K562 (cell line): Measurements from ENCODE around the gene CFAP54. TPM values are rescaled to one million over a fixed set of nuclear protein-coding genes. Genes with fewer than 3 reads are reported as not detected.

Source experiments
- CREBBP ChIP-seq: IDR thresholded peaks from one replicate; pipeline ENCODE4 v1.6.1; 2012; ENCODE audit warnings: low read depth, mild to moderate bottlenecking, control low read depth, inconsistent platforms, low read length
- MBD2 ChIP-seq: sonication (generic); IDR thresholded peaks from 2 replicates; pipeline ENCODE4 v1.6.1; 2016; ENCODE audit warnings: low read depth, borderline replicate concordance
- POLR3A ChIP-seq: IDR thresholded peaks from 2 replicates; pipeline ENCODE4 v1.6.1; 2011; ENCODE audit warnings: borderline replicate concordance, mild to moderate bottlenecking, moderate library complexity; ENCODE audit not compliant: insufficient read length, insufficient read depth; ENCODE audit errors: extremely low read depth
- SAP30 ChIP-seq: fragments of 200-600 bp; sonication (generic); IDR thresholded peaks from 2 replicates; pipeline ENCODE4 v1.6.1; 2012; ENCODE audit warnings: borderline replicate concordance, low read depth, mild to moderate bottlenecking, moderate library complexity, low read length, control low read depth, inconsistent platforms; ENCODE audit not compliant: insufficient read depth, poor library complexity, severe bottlenecking
- TEAD4 ChIP-seq, 2 experiments: sonication (generic) in 1 of 2; formaldehyde crosslinking in 1 of 2; IDR thresholded peaks; 2 replicates each; pipeline versions ENCODE4 v1.6.1 to v1.8.0; 2012 to 2022; ENCODE audit warnings: borderline replicate concordance in 1 of 2, inconsistent platforms in 1 of 2, low read length in 1 of 2, mild to moderate bottlenecking in 1 of 2, missing genetic modification reagents in 1 of 2
- ZNF184 ChIP-seq: sonication (generic); formaldehyde crosslinking; IDR thresholded peaks from 2 replicates; pipeline ENCODE4 v1.5.0; 2020; ENCODE audit warnings: missing genetic modification reagents
- polyA plus RNA-seq, 8 experiments: library from polyadenylated mRNA; depleted of rRNA in 4 of 8; stranded (reverse) in 5 of 8; unstranded in 3 of 8; fragments of >200 nt; fragmentation: Nextera tagmentation in 2 of 8; fragmentation: Illumina TruSeq in 1 of 8; extraction: Ambion mirVana in 2 of 8; extraction: Trizol in 1 of 8; gene quantifications; 2 replicates each; pipeline versions ENCODE4 v1.2.1 to v1.2.3, GENCODE V29; 2011 to 2014; ENCODE audit warnings: inconsistent platforms in 1 of 8, missing spikeins in 1 of 8
- total RNA-seq, 7 experiments: library from RNA; depleted of rRNA in 6 of 7; stranded (reverse); fragments of >200 nt in 6 of 7; fragmentation: Illumina TruSeq in 2 of 7; extraction: Trizol in 2 of 7; gene quantifications; 2 replicates each; pipeline versions ENCODE4 v1.2.1 to v1.2.3, GENCODE V29; 2011 to 2021; ENCODE audit warnings: low replicate concordance in 1 of 7
- TF ChIP-seq, protein P1 (sequence below): fragments of 250-450 bp; sonication (Bioruptor Pico); IDR thresholded peaks from 2 replicates; pipeline ENCODE4 v1.4.0; 2020; ENCODE audit warnings: mild to moderate bottlenecking, moderate library complexity

The CFAP54 gene
- total and polyA plus RNA-seq, 9 of the 15 experiments (the other 6 are each of a cell fraction or from before 2014, with no cell fraction given) = 0.03 to 0.23 (median 0.10) TPM; not detected in 3

DNA sequence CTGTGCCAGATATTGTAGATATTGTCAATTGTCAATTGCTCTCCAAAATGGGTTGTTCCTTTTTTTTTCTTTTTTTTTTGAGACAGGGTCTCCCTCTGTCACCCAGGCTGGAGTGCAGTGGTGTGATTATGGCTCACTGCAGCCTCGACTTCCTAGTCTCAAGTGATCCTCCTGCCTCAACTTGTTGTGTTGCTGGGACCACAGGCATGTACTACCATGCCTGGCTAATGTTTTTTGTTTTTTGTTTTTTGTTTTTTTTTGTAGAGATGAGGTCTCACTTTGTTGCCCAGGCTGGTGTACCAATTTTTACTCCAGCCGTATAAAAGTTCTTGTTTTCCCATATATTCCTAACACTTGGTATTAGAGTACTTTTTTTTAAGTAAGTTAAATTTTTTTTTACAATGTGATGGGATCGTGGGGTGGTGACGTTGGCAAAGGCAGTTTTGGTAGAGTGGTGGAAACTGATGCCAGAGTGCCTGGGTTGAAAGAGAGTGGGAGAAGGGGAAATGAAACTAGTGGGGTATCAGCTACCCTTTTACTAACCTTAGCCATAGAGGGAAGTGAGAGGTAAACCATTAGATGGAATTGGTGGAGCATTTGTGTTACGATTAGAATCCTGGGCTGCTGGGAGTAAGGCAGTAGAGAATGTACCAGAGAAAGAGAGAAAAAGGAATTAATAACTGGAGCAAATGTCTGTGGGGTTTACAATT, 33.0 kb upstream of the CFAP54 start (continued):
- no peak for TF ChIP-seq ZNF184 (CRISPR knock-in tag)
- no peak for TF ChIP-seq TEAD4 (IDR thresholded peaks at IDR 0.05; ENCODE audit: low read length)
- no peak for TF ChIP-seq TEAD4 (CRISPR knock-in tag; IDR thresholded peaks at IDR 0.05; ENCODE audit: borderline replicate concordance)
- TF ChIP-seq SAP30 = no peak
- TF ChIP-seq, protein P1, sequence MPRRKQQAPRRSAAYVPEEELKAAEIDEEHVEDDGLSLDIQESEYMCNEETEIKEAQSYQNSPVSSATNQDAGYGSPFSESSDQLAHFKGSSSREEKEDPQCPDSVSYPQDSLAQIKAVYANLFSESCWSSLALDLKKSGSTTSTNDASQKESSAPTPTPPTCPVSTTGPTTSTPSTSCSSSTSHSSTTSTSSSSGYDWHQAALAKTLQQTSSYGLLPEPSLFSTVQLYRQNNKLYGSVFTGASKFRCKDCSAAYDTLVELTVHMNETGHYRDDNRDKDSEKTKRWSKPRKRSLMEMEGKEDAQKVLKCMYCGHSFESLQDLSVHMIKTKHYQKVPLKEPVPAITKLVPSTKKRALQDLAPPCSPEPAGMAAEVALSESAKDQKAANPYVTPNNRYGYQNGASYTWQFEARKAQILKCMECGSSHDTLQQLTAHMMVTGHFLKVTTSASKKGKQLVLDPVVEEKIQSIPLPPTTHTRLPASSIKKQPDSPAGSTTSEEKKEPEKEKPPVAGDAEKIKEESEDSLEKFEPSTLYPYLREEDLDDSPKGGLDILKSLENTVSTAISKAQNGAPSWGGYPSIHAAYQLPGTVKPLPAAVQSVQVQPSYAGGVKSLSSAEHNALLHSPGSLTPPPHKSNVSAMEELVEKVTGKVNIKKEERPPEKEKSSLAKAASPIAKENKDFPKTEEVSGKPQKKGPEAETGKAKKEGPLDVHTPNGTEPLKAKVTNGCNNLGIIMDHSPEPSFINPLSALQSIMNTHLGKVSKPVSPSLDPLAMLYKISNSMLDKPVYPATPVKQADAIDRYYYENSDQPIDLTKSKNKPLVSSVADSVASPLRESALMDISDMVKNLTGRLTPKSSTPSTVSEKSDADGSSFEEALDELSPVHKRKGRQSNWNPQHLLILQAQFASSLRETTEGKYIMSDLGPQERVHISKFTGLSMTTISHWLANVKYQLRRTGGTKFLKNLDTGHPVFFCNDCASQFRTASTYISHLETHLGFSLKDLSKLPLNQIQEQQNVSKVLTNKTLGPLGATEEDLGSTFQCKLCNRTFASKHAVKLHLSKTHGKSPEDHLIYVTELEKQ (CRISPR knock-in tag) = no peak
- no peak for TF ChIP-seq POLR3A
- no peak for TF ChIP-seq MBD2
- no peak for TF ChIP-seq CREBBP
